Islet precursor cell (in vitro differentiated cells): Measurements from ENCODE around the gene GLUL.

Source experiments
- DNase-seq: peaks from one replicate; pipeline ENCODE4 v3.0.0-alpha.2; 2018

GLUL gene

DNA sequence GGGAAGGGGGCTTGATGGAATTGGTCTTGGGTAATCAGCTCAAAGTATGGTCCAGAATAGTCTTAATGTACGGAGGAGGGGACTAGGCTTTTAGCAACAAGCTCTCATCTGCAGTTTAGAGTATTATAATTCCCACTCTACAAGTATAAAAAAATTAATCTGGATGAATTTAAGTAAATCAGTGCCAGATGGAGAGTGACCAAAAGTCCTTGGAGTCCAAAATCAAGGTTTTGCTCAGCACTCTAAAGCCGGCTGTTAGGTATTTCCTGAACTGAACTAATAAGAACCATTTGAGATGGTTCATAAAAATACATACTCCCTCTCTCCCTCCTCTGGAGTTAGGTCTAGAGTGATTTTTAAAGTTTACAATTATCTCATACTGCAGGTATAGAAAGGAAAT, 23.7 kb downstream of the GLUL start:
- DNase-seq = no peak

DNA sequence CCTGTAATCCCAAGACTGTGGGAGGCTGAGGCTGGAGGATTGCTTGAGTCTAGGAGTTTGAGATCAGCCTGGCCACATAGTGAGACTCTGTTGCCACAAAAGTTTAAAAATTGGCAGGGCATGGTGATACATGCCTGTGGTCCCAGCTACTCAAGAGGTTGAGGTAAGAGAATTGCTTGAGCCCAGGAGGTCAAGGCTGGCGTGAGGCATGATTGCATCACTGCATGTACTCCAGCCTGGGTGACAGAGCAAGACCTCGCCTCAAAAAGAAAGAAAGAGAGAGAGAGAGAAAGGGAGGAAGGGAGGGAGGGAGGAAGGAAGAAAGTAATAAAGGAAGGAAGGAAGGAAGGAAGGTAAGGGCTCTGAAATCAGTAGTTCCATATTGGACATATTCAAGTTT, 25.0 kb downstream of the GLUL start:
- DNase-seq = no peak

DNA sequence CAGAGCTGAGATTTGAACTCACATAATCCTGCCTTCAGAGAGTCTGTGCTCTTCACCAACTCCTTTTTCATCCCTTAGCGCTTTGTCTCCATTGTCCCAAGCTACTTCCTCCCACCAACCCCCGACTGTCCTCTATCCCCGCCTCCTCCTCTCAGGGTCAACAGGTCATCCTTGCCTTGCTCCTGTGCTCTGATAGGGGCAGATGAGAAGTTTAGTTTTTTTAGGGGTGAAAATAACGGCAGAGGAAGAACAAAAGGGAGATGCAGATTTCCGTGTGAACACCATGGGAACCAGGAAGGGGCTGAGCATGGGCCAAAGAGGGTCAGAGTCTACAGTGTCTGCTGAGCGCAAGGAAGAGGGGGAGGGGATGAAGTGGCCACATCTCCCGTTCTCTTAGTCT, 31.9 kb downstream of the GLUL start:
- no peak for DNase-seq

DNA sequence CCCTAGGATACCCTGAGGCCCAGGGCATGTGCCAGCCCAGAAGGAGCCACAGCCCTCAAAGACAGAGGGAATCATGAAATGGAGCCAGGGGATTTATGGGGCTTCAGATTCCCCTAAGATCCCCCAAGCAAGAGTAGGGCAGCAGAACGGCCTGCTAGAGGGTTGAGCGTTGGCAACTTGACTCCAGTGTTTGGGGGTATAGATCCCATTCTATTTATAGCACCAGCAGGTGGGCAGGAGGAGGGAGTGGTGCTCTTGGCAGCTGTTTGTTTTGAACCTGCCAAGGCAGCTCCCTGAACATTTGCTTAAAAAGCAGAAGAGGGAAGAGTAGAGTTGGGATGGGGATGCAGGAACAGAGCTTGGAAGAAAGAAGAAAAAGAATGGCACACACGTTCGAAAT, 33.7 kb downstream of the GLUL start:
- DNase-seq = no peak

GRCh38 chr1:182357171-182357570, 34.4 kb downstream of the GLUL start:
- DNase-seq = no peak

GRCh38 chr1:182355723-182356098, 35.9 kb downstream of the GLUL start:
- no peak for DNase-seq

DNA sequence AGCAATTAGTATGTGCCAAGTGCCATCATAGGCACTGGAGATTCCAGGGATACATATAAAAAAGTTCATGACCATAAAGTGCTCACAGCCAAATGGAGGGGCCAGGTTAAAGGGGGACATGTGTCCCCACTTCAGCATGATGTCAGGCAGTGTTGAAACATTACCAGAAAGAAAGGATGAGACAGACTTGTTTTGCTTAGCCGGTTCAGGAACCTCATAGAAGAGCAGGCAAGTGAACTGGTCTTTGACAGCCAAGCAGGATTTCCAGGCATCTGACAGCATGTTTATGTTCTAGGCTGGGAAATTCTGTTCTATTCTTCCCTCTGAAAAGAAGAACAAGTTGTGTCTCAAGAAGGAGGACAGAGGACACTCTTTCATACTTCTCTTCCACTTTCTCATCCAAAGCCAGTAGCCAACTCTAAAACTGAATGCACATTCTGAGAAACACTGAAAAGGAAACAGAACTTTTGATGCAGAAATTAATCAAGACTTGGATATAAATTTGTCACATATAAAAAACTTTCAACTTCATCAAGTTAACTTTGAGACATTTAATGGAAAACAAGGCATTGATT, 39.7 kb downstream of the GLUL start:
- DNase-seq = peak; percentile 16

- DNase-seq = peak; percentile 14
Observed at GRCh38 chr1:182350839-182351238, 40.8 kb downstream of the GLUL start.

DNA sequence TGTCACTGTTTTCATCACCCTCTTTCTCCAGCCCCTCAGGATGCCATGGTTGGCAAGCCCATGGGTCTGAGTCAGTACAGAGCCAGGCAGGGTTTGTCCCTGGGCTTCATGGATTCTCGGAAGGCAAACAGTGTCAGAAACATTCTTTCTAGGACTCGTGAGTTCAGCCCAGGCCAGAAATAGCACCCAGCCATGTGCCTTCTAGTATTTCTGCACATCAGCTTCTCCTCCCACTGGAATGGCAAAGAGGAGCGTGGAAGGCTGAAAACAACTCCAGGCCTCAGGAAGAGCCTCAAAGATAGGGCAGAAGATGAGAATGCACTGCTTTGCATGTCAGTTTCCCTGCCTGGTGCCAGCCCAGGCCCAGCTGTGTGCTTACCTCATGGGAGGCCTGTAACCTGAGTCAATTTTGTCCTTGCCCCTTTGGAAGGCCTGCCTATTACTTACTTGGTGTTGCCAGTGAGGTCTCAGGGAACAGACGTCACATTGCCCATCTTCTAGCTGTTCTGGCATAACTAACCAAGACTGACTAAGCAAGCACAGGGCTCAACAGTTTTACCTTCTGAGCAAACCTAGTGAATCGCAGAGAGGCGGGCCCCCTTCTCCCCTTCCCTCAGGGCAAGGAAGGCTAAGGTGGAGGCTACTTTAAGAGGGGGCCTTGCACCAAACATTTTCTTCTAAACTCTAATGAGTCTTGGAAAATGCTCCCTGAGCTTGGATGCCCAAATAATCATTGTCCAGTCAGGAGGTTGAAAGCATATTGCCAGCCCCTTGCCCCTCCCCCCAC, 42.4 kb downstream of the GLUL start:
- DNase-seq = peak; percentile 57

GRCh38 chr1:182347019-182347418, 44.6 kb downstream of the GLUL start:
- peak; percentile 29 for DNase-seq

- DNase-seq = peak; percentile 71
Observed at GRCh38 chr1:182340233-182341058, 51.1 kb downstream of the GLUL start.

DNA sequence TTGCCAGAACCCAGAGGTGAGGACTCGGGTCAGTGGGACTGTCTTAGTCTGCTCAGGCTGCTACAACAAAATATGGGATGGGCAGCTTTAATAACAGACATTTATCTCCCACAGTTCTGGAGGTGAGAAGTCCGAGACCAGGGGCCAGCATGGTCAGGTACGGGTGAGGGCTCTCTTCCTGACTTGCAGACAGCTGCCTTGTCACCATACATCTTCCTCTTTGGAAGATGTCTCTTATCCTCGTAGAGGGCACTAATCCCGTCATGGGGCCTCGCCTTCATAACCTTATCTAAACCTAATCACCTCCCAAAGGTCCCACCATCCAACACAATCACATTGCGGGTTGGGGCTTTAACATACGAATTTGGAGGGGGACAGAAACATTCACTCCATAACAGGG, 51.9 kb downstream of the GLUL start:
- peak; percentile 22 for DNase-seq

GRCh38 chr1:182338806-182339370, 52.7 kb downstream of the GLUL start:
- DNase-seq = peak; percentile 22

DNA sequence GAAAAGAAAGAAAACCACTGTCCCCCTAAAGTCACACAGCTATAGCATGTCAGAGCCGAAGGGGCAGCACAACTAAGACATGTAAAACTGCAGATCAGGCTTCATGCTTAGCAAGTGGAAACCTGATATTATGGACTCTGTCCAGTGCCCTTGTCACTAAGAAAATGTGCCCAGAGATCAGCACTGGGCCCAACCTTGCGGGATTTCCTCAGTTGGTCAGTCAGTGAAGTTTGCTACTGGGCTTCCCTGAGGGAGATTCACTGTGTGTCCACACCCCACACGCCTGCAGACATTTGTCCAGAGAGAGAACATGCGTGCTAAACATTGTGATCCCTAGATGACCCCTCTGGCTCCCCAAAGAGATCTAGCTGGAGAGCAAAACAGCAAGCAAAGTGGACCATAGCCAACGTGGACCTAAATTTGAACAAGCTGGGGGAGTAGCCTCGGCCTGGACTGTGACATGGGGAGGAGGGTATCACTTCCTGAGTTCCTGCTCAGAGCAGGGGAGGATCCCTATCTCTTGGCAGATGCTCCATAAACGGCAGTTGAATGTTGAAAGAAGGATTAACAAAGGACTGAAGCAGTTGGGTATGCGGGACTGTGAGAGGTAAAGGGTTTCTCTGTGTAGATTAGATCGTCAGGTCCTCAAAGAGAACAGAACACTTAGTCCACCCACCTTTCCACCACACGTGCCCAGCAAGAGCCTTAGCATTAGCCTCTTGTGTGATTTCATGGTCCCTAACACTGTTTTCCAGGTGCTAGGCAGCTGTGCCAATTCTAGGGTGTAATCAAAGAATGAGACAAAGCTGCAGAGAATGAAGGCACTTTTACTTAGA, 53.6 kb downstream of the GLUL start:
- peak; percentile 41 for DNase-seq

GRCh38 chr1:182335771-182336566, 55.6 kb downstream of the GLUL start:
- peak; percentile 10 for DNase-seq

DNA sequence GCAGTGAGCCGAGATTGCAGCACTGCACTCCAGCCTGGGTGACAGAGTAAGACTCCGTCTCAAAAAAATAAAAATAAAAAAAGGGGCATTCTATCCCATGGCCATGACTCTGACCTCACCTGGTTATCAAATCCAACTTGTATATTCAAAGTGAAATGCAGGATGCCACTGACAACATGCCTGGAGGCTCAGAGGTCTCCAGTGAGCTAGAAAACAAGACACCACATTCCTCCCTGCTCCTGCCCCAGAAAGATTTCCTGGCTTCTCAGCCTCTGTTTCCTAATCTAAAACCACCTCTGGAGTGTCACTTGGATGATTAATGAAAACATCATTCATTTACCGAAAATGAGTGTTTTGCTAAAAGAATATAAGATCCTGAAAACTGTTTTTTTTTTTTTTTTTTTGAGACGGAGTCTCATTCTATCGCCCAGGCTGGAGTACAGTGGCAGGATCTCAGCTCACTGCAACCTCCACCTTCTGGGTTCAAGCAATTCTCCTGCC, 58.5 kb downstream of the GLUL start:
- DNase-seq = peak; percentile 55

GRCh38 chr1:182332261-182333060, 59.1 kb downstream of the GLUL start:
- DNase-seq = peak; percentile 27
